ENCODE results near the gene HSF5. TPM values are rescaled to one million over a fixed set of nuclear protein-coding genes. Genes with fewer than 3 reads are reported as not detected.

Gene HSF5
- polyA plus RNA-seq, 1 experiment = not detected

GRCh38 chr17:58480090-58480489, 8.1 kb downstream of the HSF5 start:
- H3K27ac ChIP-seq (ENCODE audit: low read depth, low read length) = no peak overlapping the region
- CTCF ChIA-PET = no interaction called here
- H3K27me3 ChIP-seq (ENCODE audit: control insufficient read depth, insufficient read depth, low read length) = no peaks in the 10 kb centered on the region
- POLR2A ChIA-PET = no interaction called here
- no peak for TF ChIP-seq CTCF (IDR thresholded peaks at IDR 0.05; ENCODE audit: low read depth, low read length)
- no peak overlapping the region for H3K4me3 ChIP-seq (ENCODE audit: low read depth, low read length)
- no peak for DNase-seq (ENCODE audit: low read depth, low spot score)
- H3K9me3 ChIP-seq (ENCODE audit: control insufficient read depth, insufficient read depth, low read length) = no peaks in the 10 kb centered on the region

GRCh38 chr17:58476812-58477211, 11.4 kb downstream of the HSF5 start:
- no peak for DNase-seq (ENCODE audit: low read depth, low spot score)
- POLR2A ChIA-PET = no interaction called here
- TF ChIP-seq CTCF (IDR thresholded peaks at IDR 0.05; ENCODE audit: low read depth, low read length) = no peak
- Histone ChIP-seq H3K9me3 (ENCODE audit: control insufficient read depth, insufficient read depth, low read length) (no peaks in the 10 kb centered on the region), H3K27me3 (ENCODE audit: control insufficient read depth, insufficient read depth, low read length) (no peaks in the 10 kb centered on the region), H3K27ac (ENCODE audit: low read depth, low read length) (no peak overlapping the region), H3K4me3 (ENCODE audit: low read depth, low read length) (no peak overlapping the region)
- CTCF ChIA-PET = no interaction called here

- ChIA-PET CTCF (no interaction called here), POLR2A (no interaction called here)
- Histone ChIP-seq H3K27ac (ENCODE audit: low read depth, low read length) (no peak overlapping the region), H3K27me3 (ENCODE audit: control insufficient read depth, insufficient read depth, low read length) (no peaks in the 10 kb centered on the region), H3K4me3 (ENCODE audit: low read depth, low read length) (no peak overlapping the region), H3K9me3 (ENCODE audit: control insufficient read depth, insufficient read depth, low read length) (no peaks in the 10 kb centered on the region)
- TF ChIP-seq CTCF (IDR thresholded peaks at IDR 0.05; ENCODE audit: low read depth, low read length) = no peak
- DNase-seq (ENCODE audit: low read depth, low spot score) = no peak
These were observed 12.2 kb downstream of the HSF5 start for GRCh38 chr17:58475985-58476384.

- POLR2A ChIA-PET = no interaction called here
- Histone ChIP-seq H3K27ac (ENCODE audit: low read depth, low read length) (no peak overlapping the region), H3K27me3 (ENCODE audit: control insufficient read depth, insufficient read depth, low read length) (no peaks in the 10 kb centered on the region), H3K9me3 (ENCODE audit: control insufficient read depth, insufficient read depth, low read length) (no peaks in the 10 kb centered on the region), H3K4me3 (ENCODE audit: low read depth, low read length) (no peak overlapping the region)
- no peak for DNase-seq (ENCODE audit: low read depth, low spot score)
- TF ChIP-seq CTCF (IDR thresholded peaks at IDR 0.05; ENCODE audit: low read depth, low read length) = no peak
- CTCF ChIA-PET = no interaction called here
These were observed 17.9 kb downstream of the HSF5 start for GRCh38 chr17:58470356-58470755.

GRCh38 chr17:58468944-58469343, 19.3 kb downstream of the HSF5 start:
- H3K9me3 ChIP-seq (ENCODE audit: control insufficient read depth, insufficient read depth, low read length) = no peaks in the 10 kb centered on the region
- CTCF ChIA-PET = no interaction called here

More at GRCh38 chr17:58468944-58469343, 19.3 kb downstream of the HSF5 start:
- no peak for TF ChIP-seq CTCF (IDR thresholded peaks at IDR 0.05; ENCODE audit: low read depth, low read length)
- H3K27ac ChIP-seq (ENCODE audit: low read depth, low read length) = no peak overlapping the region
- POLR2A ChIA-PET = no interaction called here
- no peaks in the 10 kb centered on the region for H3K27me3 ChIP-seq (ENCODE audit: control insufficient read depth, insufficient read depth, low read length)
- H3K4me3 ChIP-seq (ENCODE audit: low read depth, low read length) = no peak overlapping the region
- DNase-seq (ENCODE audit: low read depth, low spot score) = no peak
